ENCODE data around the gene CTIF. TPM values are rescaled to one million over a fixed set of nuclear protein-coding genes. Genes with fewer than 3 reads are reported as not detected.

CTIF gene
- total and polyA plus RNA-seq, 2 experiments from 2014 or later, result 8.6 to 14.4 TPM

GRCh38 chr18:48808476-48808875, 269.6 kb downstream of the CTIF start (continued):
- TF ChIP-seq ZNF462 (CRISPR knock-in tag; IDR thresholded peaks at IDR 0.05) (no peak), EZH2 (IDR thresholded peaks at IDR 0.05; ENCODE audit: low read depth, unreplicated experiment) (no peak), STAT1 (IDR thresholded peaks at IDR 0.05; ENCODE audit: unreplicated experiment) (no peak)

GRCh38 chr18:48809365-48809764, 270.5 kb downstream of the CTIF start:
- Mint-ChIP-seq H3K27ac (no peak overlapping the region), H3K4me1 (no peaks in the 10 kb centered on the region), H3K9me3 (no peaks in the 10 kb centered on the region), H3K36me3 (ENCODE audit: low read depth) (no peaks in the 10 kb centered on the region; the same call in 2 of the 3 replicates), H3K27me3 (ENCODE audit: insufficient read depth, low read depth, poor library complexity) (peaks cover 3% of the 10 kb centered on the region), H3K4me3 (no peak overlapping the region)
- Histone ChIP-seq H3F3A (replicated peaks; ENCODE audit: low read depth) (no peaks in the 10 kb centered on the region), H2AFZ (no peak overlapping the region), H3K4me2 (no peak overlapping the region), H3K4me1 (ENCODE audit: insufficient read depth) (no peaks in the 10 kb centered on the region), H3K36me3 (ENCODE audit: insufficient read depth) (no peaks in the 10 kb centered on the region), H3K79me2 (replicated peaks; ENCODE audit: insufficient read depth) (no peaks in the 10 kb centered on the region), H3K9me2 (ENCODE audit: insufficient read depth) (no peaks in the 10 kb centered on the region), H4K20me1 (replicated peaks; ENCODE audit: insufficient read depth) (no peaks in the 10 kb centered on the region; the same call in 1 of the 2 replicates), H3K27ac (ENCODE audit: low read depth) (no peak overlapping the region), H3K4me3 (no peak overlapping the region), H3K27me3 (ENCODE audit: insufficient read depth) (no peaks in the 10 kb centered on the region)
- ATAC-seq, result no peak
- no peak for DNase-seq (ENCODE audit: low spot score)
- TF ChIP-seq REST (IDR thresholded peaks at IDR 0.05; ENCODE audit: unreplicated experiment), result no peak
- TF ChIP-seq ZNF114 (CRISPR knock-in tag; IDR thresholded peaks at IDR 0.05), result no peak
- TF ChIP-seq EZH2 (IDR thresholded peaks at IDR 0.05; ENCODE audit: low read depth, unreplicated experiment), result no peak
- TF ChIP-seq ETS1 (IDR thresholded peaks at IDR 0.05), result no peak
- no peak for TF ChIP-seq CREB1 (CRISPR knock-in tag; IDR thresholded peaks at IDR 0.05; ENCODE audit: low read depth)
- no peak for TF ChIP-seq JUNB (IDR thresholded peaks at IDR 0.05; ENCODE audit: unreplicated experiment)
- TF ChIP-seq EZH2phosphoT487 (IDR thresholded peaks at IDR 0.05; ENCODE audit: unreplicated experiment), result no peak
- TF ChIP-seq STAT1 (IDR thresholded peaks at IDR 0.05; ENCODE audit: unreplicated experiment), result no peak
- no peak for TF ChIP-seq CTCF (conservative IDR thresholded peaks at IDR 0.05; ENCODE audit: low read depth in 2 of 2)
